Epithelial cell of prostate (primary cell): ENCODE measurements around the gene CRTC3.

Experiments used
- DNase-seq: peaks from one replicate; pipeline ENCODE4 v3.0.0-alpha.2; 2011; ENCODE audit warnings: low read depth, low spot score
- H3K27ac ChIP-seq: fragments of 450-650 bp; 2 replicates; pipeline ENCODE4 v1.5.1; 2017; ENCODE audit warnings: mild to moderate bottlenecking

The CRTC3 gene

GRCh38 chr15:90588427-90588826 is 58.7 kb downstream of the CRTC3 start:
- no peak for DNase-seq

GRCh38 chr15:90591524-90591923 is 61.8 kb downstream of the CRTC3 start:
- no peak for DNase-seq
- peak overlapping the region; percentile 64 for H3K27ac ChIP-seq

More at GRCh38 chr15:90588427-90588826, 58.7 kb downstream of the CRTC3 start:
- H3K27ac ChIP-seq: no peak overlapping the region

- DNase-seq: peak; percentile 40
- peak overlapping the region; percentile 64 for H3K27ac ChIP-seq
Measured at GRCh38 chr15:90592131-90592881, 62.6 kb downstream of the CRTC3 start.

- peak overlapping the region; percentile 64 for H3K27ac ChIP-seq
Measured at GRCh38 chr15:90593499-90594158, 63.9 kb downstream of the CRTC3 start.

DNA sequence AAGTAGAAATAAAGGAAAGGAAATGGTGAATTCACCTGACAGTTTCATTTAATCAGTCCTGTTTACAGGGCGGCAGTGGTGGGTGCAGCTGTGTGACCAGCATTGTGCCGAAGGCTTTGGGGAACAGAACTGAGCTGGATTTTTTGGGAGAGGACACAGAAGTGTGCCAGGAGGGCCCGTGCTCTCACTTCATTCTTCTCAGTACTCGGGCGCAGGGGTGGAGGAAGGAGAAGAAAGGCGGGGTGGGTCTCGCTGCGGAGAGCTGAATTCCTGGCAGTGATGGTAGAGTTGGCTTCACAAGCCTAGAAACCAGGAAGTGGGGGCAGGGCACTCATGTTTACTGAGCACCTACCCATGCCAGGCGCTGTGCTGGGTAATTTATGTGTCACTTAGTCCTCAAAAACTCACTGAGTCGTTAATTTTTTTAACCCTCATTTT is 64.6 kb downstream of the CRTC3 start:
- H3K27ac ChIP-seq: peak overlapping the region; percentile 64
- DNase-seq: peak; percentile 60

More at GRCh38 chr15:90593499-90594158, 63.9 kb downstream of the CRTC3 start:
- DNase-seq: no peak

DNA sequence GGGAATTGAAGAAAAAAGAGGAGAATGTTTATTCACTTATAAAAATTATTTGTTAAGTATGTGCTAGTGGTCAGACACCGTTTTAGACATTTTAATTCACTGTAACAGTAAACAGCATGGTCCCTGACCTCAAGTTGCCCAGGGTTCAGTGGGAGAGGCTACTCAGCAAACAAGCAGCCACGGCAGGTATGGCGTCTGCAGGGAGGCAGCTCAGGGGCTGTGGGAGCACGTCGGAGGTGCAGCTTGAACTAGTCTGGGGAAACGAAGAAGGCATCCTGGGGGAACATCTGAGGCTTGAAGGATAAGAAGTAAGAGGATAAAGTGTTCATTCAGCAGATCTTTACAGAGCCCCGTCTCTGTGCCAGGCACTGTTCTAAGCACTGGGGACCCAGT is 66.0 kb downstream of the CRTC3 start:
- no peak overlapping the region for H3K27ac ChIP-seq
- no peak for DNase-seq

- no peak overlapping the region for H3K27ac ChIP-seq
- DNase-seq: no peak
Measured at GRCh38 chr15:90596943-90597342, 67.2 kb downstream of the CRTC3 start.

GRCh38 chr15:90597577-90597976 is 67.9 kb downstream of the CRTC3 start:
- no peak overlapping the region for H3K27ac ChIP-seq
- no peak for DNase-seq

DNA sequence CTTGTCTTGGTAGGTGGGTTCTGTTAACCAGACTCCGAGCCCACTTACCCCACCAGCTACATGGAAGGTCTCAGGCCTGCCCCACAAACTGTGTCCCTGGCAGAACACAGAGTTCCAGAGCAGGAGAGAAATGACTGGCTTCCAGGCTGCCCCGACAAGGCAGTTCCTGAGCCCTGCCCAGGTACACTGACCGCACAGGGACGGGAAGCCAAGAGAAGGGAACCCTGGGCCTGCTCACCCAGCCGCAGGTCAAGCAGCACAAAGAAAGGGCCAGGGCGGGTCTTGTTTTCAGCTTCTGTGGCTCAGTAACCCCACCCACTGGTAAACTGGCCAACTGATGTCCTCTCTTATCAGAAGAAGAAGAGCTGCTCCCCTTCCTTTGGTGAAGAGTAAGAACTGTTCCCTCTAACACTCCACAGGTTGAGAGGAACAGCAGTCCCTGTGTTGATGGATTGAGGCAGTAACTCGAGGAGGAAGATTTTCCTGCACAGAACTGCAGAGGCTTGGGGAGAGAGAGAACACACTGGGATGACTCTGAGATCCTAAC is 68.4 kb downstream of the CRTC3 start:
- no peak overlapping the region for H3K27ac ChIP-seq
- no peak for DNase-seq

DNA sequence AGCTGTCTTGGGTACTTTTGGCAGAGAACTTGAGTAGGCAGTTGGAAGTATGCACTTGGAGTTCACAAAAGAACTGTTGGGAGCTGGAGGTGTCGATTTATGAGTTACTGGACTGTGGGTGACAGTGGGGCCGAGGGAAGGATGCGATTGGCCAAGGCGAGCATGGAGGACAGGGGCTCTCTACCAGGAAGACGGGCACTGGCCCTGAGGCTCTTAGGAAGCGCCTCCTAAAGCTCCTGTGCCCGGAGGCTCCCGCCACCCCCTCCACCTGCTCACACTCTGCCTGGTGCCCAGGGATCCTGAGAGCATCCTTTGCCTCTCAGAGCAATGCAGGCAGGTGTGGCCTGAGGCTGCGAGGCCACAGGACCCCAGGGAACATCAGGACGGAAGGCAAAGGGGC is 69.0 kb downstream of the CRTC3 start:
- no peak overlapping the region for H3K27ac ChIP-seq
- no peak for DNase-seq

DNA sequence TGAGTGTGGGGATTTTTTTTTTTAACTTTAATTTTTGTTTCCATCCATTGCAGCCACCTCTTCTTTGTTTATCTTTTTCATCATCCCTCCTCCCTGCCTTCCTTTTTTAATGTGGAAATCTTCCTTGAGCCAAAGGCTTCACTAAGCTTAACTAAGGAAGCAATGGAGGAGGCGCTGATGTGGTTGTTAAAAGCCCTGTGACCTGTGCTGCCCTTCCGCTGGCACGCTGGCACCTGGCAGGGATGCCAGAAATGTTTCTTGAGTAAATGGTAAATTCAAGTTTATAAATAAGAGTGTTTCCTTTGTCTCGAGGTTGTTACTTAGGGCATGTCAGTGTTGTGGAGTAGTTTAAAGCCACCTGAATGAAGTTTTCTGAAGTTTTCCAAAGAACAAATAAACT is 69.4 kb downstream of the CRTC3 start:
- H3K27ac ChIP-seq: no peak overlapping the region

GRCh38 chr15:90599644-90600043 is 69.9 kb downstream of the CRTC3 start:
- no peak for DNase-seq

More for the DNA sequence above, 69.4 kb downstream of the CRTC3 start:
- DNase-seq: no peak

DNA sequence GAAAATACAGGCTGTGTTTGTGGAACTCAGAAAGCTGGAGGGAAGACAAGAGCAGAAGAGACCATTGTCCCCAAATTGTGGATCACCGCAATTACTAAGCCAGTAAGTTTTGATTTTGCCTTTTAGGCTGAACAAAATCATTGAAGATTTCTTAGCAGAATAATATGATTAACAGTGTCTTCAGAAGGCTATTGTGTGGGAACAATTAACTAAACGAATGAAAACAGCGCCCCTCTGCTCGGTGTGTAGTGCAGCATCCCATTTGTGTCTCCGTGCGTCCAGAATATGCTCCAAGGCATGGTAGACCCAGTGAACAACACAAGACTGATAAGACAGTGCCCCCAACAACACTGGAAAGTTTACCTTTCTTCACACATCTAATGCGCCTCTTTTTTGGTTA is 71.2 kb downstream of the CRTC3 start:
- DNase-seq: no peak
- no peak overlapping the region for H3K27ac ChIP-seq

More at GRCh38 chr15:90599644-90600043, 69.9 kb downstream of the CRTC3 start:
- no peak overlapping the region for H3K27ac ChIP-seq

DNA sequence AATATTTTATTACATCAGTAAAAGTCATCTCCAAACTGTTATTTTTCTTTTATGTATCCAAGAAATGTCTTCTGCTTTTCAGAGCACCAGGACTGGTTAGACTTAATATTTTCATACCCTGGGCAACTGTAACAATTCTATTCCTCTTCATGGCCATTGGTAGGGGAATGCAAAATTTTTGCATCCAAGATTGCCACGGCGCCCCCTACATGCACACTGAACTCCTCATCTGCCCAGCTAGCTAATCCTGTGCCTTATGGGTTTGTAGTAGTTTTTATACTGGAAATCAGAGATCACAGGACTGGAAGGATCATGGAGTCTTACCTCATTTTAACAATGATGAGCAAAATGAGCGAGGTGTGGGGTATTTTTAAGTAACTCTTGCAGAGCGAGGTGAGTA is 74.2 kb downstream of the CRTC3 start:
- H3K27ac ChIP-seq: no peak overlapping the region
- DNase-seq: no peak

- DNase-seq: no peak
Measured at GRCh38 chr15:90606641-90607040, 76.9 kb downstream of the CRTC3 start.

GRCh38 chr15:90607361-90607760 is 77.6 kb downstream of the CRTC3 start:
- H3K27ac ChIP-seq: no peak overlapping the region
- no peak for DNase-seq

More at GRCh38 chr15:90606641-90607040, 76.9 kb downstream of the CRTC3 start:
- H3K27ac ChIP-seq: no peak overlapping the region

DNA sequence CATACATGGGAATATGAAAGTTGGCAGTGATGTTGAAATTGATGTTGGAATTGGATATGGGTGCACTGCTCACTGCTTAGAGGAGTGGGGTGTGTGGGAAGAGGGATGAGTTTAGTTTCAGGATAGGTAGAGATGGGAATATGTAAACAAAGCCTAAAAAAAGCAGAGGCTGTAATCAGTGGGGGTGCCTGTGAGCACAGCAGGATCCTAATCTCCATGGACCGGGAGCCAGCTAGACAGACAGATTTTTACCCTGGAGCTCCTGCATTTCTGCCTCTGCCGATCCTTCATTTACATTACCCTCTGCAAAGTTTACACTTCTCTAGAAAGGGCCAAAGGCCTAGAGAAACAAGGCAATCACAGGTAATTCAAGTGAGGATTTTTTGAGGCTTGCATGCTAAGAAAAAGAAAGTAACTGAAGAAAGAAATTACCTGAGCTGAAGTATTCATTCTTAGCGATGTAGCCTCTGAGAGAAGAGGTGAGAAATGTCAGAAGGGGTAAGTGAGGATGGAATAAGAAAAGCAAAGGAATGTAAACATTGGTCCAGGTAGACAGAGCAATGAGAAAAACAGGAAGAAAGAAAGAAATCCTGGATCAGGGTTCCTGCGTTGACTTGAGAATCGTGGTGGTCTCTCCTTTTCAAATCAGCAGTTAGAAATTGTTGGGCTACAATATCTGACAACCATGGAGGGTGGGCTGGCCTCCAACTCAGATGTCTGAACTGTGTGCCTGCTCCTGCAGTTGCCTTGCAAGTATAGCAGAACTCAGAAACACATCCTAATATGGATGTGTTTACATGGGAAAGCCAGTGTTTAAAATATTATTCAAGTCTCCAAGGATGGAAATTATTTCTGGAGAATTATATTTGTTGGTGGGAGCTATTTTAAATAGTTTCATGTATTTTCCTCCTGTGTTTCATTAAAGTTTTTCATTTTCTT is 79.8 kb downstream of the CRTC3 start:
- H3K27ac ChIP-seq: no peak overlapping the region
- no peak for DNase-seq

DNA sequence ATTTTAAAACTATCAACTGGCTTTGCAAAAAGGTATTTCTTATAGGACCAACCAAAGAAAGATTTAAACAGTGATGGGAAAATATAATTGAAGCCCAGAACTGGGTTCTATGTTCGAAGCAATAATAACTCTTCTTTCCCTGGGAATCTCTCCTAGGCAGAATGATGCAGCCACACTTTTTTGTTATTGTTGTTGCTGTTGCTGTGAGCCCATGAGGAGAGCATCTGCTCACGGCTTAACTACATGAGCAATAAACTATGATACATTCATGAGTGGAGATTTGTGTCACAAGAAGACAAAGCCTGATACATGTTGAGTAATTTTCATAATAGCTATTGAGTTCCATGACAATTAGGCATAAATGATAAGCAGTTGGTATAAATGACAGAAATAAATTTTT is 80.5 kb downstream of the CRTC3 start:
- DNase-seq: no peak
- H3K27ac ChIP-seq: no peak overlapping the region

DNA sequence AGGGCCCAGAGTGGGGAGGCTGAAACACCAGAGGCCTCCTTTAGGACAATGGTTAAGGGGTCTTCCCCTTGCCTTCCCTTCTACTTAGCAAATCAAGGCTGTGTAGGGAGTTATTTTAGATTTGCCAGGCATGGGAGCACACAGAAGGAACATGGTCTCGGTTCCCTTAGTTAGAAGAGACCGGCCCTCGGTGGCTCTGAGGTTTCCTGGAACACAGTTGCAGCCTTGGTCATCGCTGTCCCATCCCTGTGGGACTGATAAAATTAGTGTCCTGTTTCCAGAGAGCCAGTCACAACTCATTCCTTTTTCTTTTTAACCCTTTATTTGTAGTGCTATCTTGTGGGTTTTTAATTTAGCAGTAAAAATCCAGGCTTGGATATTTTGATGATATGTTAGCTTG is 81.4 kb downstream of the CRTC3 start:
- H3K27ac ChIP-seq: no peak overlapping the region
- no peak for DNase-seq

- no peak overlapping the region for H3K27ac ChIP-seq
- DNase-seq: no peak
Measured at GRCh38 chr15:90617171-90617570, 87.4 kb downstream of the CRTC3 start.
